Right hindlimb (tissue), 1 donor: Measurements from ENCODE around the gene MAPK4.

ENCODE experiments used
- DNase-seq: peaks from one replicate; pipeline ENCODE4 v3.0.0-alpha.2; 2018

The MAPK4 gene

GRCh38 chr18:50722311-50722710, 162.4 kb downstream of the MAPK4 start:
- DNase-seq: no peak

GRCh38 chr18:50724751-50725151, 164.9 kb downstream of the MAPK4 start:
- peak; percentile 30 for DNase-seq

- peak; percentile 30 for DNase-seq
Observed at GRCh38 chr18:50726960-50727589, 167.2 kb downstream of the MAPK4 start.

GRCh38 chr18:50727721-50728471, 168.0 kb downstream of the MAPK4 start:
- DNase-seq: no peak

- DNase-seq: no peak
Observed at GRCh38 chr18:50729376-50729775, 169.5 kb downstream of the MAPK4 start.

- DNase-seq: no peak
Observed at GRCh38 chr18:50729986-50730385, 170.1 kb downstream of the MAPK4 start.

GRCh38 chr18:50734342-50734741, 174.5 kb downstream of the MAPK4 start:
- no peak for DNase-seq

- DNase-seq: no peak
Observed at GRCh38 chr18:50734886-50735285, 175.0 kb downstream of the MAPK4 start.

GRCh38 chr18:50737127-50737526, 177.2 kb downstream of the MAPK4 start:
- no peak for DNase-seq

- DNase-seq: no peak
Observed at GRCh38 chr18:50738098-50738757, 178.3 kb downstream of the MAPK4 start.

GRCh38 chr18:50742952-50743351, 183.1 kb downstream of the MAPK4 start:
- no peak for DNase-seq

GRCh38 chr18:50744253-50744652, 184.4 kb downstream of the MAPK4 start:
- DNase-seq: no peak

GRCh38 chr18:50745945-50746344, 186.1 kb downstream of the MAPK4 start:
- DNase-seq: no peak

- no peak for DNase-seq
Observed at GRCh38 chr18:50747849-50748242, 188.0 kb downstream of the MAPK4 start.

- DNase-seq: no peak
Observed at GRCh38 chr18:50748243-50749229, 188.6 kb downstream of the MAPK4 start.

- no peak for DNase-seq
Observed at GRCh38 chr18:50749421-50749820, 189.5 kb downstream of the MAPK4 start.

- no peak for DNase-seq
Observed at GRCh38 chr18:50749945-50750344, 190.1 kb downstream of the MAPK4 start.

GRCh38 chr18:50750546-50750945, 190.7 kb downstream of the MAPK4 start:
- no peak for DNase-seq

- DNase-seq: no peak
Observed at GRCh38 chr18:50751490-50751889, 191.6 kb downstream of the MAPK4 start.

GRCh38 chr18:50751947-50752346, 192.1 kb downstream of the MAPK4 start:
- DNase-seq: no peak

- DNase-seq: no peak
Observed at GRCh38 chr18:50753311-50753710, 193.4 kb downstream of the MAPK4 start.

GRCh38 chr18:50754297-50754696, 194.4 kb downstream of the MAPK4 start:
- no peak for DNase-seq

GRCh38 chr18:50757358-50757757, 197.5 kb downstream of the MAPK4 start:
- DNase-seq: no peak
